Dedifferentiated amniotic fluid mesenchymal stem cell (primary cell): ENCODE results near the gene HHAT.
"Not testable (repeated sequence)": the region's sequence is repeated elsewhere in the genome, so short reads cannot be mapped to it uniquely, and the experiment has no call there.

Experiments used
- DNase-seq: peaks from one replicate; pipeline ENCODE4 v3.0.0-alpha.2; 2016; ENCODE audit errors: extremely low spot score

The HHAT gene

GRCh38 chr1:210313921-210314320, 14.8 kb upstream of the HHAT start:
- DNase-seq: no peak

GRCh38 chr1:210315529-210315928, 13.2 kb upstream of the HHAT start:
- no peak for DNase-seq

- DNase-seq: no peak
Observed at GRCh38 chr1:210321131-210321530, 7.6 kb upstream of the HHAT start.

GRCh38 chr1:210321552-210321951, 7.2 kb upstream of the HHAT start:
- DNase-seq: peak; percentile 26

- DNase-seq: no peak
Observed at GRCh38 chr1:210323957-210324356, 4.7 kb upstream of the HHAT start.

- no peak for DNase-seq
Observed at GRCh38 chr1:210325026-210325670, 3.6 kb upstream of the HHAT start.

- DNase-seq: no peak
Observed at GRCh38 chr1:210328032-210328745, 513 bp upstream of the HHAT start.

- no peak for DNase-seq
Observed at GRCh38 chr1:210330279-210330866, 1.7 kb downstream of the HHAT start.

GRCh38 chr1:210332233-210332632, 3.5 kb downstream of the HHAT start:
- DNase-seq: no peak

- DNase-seq: no peak
Observed at GRCh38 chr1:210332719-210333398, 4.2 kb downstream of the HHAT start.

GRCh38 chr1:210335001-210335400, 6.3 kb downstream of the HHAT start:
- no peak for DNase-seq

- no peak for DNase-seq
Observed at GRCh38 chr1:210336362-210336761, 7.7 kb downstream of the HHAT start.

- DNase-seq: no peak
Observed at GRCh38 chr1:210339500-210339899, 10.8 kb downstream of the HHAT start.

GRCh38 chr1:210340311-210340710, 11.6 kb downstream of the HHAT start:
- DNase-seq: no peak

- no peak for DNase-seq
Observed at GRCh38 chr1:210340841-210341240, 12.1 kb downstream of the HHAT start.

- DNase-seq: no peak
Observed at GRCh38 chr1:210342986-210343780, 14.5 kb downstream of the HHAT start.

- no peak for DNase-seq
Observed at GRCh38 chr1:210344706-210345105, 16.0 kb downstream of the HHAT start.

GRCh38 chr1:210347112-210347511, 18.4 kb downstream of the HHAT start:
- peak; percentile 32 for DNase-seq

- DNase-seq: no peak
Observed at GRCh38 chr1:210351496-210351895, 22.8 kb downstream of the HHAT start.

- no peak for DNase-seq
Observed at GRCh38 chr1:210352575-210352974, 23.9 kb downstream of the HHAT start.

- not testable (repeated sequence) for DNase-seq
Observed at GRCh38 chr1:210354305-210354704, 25.6 kb downstream of the HHAT start.

- DNase-seq: no peak
Observed at GRCh38 chr1:210358626-210359025, 29.9 kb downstream of the HHAT start.
